HG03571 (cell line): ENCODE measurements around the gene ZNF367.

Source experiments
- ATAC-seq: cut with Tn5 transposase; IDR thresholded peaks from one replicate; pipeline ENCODE4 v1.9.1; 2021; ENCODE audit not compliant: unreplicated experiment

The ZNF367 gene

DNA sequence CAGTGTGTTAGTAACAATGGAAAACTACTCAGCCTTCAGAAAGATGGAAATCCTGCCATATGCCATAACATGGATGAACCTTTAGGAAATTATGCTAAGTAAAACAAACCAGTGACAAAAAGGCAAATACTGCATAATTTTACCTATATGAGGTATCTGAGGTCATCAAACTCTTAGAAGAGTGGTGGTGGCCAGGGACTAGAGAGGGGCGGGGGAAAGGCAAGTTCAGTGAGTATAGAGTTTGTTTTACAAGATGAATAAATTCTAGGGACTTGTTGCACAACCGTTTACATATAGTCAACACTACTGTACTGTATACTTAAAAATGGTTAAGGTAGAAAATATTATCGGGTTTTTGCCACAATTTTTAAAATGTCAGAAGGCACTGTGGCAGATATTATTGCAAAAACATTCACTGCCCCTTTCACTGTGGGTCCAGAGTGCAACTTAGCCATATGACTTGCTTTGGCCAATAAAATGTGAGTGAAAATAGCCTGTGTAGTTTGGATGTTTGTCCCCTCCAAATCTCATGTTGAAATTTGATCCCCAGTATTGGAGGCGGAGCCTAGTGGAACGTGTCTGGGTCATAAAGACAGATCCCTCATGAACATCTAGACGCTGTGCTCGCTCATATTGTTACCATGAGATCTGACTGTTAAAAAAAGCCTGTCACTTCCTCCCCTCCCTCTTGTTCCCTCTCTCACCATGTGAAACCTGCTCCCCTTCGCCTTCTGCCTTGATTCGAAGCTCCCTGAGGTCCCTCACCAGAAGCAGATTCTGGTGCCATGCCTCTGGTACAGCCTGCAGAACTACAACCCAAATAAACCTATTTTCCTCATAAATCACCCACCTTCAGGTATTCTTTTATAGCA, 9.5 kb downstream of the ZNF367 start:
- ATAC-seq, result no peak

DNA sequence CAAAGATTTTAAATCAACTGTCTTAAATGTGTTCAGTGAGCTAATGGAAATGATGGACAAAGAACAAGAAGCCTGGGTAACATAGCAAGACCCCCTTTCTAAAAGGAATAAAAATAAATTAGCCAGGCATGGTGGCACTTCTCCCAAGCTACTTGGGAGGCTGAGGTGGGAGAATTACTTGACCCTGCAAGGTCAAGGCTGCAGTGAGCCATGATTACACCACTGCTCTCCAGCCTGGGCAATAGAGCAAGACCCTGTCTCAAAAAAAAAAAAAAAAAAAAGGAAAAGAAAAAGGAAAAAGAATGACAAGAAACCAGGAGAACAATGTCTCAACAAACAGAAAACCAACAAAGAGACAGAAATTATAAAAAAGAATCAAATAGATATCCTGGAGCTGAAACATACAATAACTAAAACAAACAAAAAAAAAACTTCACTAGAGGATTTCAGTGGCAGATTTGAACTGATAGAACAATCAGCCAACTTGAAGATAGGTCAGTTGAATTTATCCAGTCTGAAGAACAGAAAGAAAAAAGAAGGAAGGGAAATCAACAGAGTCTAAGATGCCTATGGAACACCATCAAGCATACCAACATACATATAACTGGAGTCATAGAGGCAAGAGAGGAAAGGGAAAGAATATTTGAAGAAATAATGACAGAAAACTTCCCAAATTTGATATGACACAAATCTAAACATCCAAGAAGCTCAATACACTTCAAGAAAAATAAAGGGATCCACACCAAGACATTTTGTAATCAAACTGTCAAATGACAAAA, 17.8 kb downstream of the ZNF367 start:
- ATAC-seq, result no peak

GRCh38 chr9:96399325-96399633, 18.9 kb downstream of the ZNF367 start:
- ATAC-seq, result no peak

DNA sequence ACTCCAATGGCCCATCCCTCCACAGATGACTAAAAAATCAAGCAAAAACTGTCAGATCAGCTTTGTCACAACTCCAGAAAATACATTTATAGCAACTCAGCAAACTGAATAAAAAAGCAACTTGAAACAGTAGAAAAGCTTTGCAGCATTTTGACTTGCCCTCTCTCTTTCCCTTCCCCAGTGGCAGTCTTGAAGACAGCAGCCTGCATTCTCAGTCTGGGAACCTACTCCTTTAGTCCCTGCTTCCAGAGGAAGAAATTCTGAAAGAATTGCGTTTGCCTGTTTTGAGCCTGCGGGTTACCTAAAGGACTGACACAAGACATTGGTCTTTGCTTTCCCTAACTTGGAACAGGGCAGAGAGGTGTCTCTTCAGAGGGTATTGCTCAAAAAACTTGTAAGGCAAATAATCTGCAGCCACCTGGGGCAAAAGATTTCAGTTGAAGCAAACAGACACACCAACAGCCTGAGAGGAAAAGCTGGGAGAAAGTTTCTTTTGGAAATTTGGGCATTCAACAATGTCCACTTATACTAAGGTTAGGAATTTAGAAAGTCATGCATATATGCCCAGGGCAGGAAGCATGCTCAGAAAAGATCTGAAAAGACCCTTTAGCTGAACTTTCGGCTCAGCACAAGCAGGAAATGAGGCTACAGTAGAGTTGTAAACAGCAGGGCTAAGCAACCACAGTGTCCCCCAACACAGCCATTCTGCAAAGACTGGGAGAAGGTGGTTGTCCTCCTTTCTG, 19.4 kb downstream of the ZNF367 start:
- peak; percentile 57 for ATAC-seq

GRCh38 chr9:96395964-96396363, 22.2 kb downstream of the ZNF367 start:
- no peak for ATAC-seq

GRCh38 chr9:96394832-96395496, 23.2 kb downstream of the ZNF367 start:
- ATAC-seq, result no peak

- no peak for ATAC-seq
These were observed 25.9 kb downstream of the ZNF367 start for GRCh38 chr9:96392263-96392662.

DNA sequence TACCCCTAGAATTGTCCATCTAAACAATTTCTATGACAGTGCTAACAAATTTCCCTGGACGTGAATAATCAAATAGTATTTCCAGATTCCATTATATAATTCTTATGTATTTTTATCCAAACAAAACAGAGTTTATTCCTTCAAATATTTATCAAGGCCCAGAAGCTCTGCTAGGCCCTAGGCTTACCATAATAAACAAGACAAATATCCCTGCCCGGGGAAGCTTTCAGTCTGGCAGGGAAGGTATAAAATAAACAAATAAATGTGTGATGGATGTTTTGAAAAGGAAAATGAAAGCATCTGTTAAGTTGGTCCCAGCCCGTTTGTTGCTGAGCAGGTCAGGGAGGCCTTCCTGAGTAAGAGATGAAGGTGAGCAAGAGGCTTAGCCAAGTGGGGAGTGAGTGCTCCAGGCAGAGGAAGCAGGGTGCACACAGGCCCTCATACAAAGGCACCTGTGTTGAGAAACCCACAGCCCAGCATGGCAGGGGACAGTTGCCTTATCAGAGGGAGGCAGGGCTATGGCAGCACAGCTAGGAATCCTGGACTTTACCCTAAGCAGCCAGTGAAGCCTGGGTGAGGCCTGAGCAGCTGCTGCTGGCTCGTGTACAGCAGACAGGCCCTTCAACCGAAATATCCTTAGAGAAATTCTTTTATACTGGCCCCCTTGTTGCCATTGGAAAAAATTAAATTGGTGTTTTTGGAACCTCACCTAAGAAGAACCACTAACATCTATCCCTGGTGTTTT, 27.0 kb downstream of the ZNF367 start:
- ATAC-seq, result no peak

DNA sequence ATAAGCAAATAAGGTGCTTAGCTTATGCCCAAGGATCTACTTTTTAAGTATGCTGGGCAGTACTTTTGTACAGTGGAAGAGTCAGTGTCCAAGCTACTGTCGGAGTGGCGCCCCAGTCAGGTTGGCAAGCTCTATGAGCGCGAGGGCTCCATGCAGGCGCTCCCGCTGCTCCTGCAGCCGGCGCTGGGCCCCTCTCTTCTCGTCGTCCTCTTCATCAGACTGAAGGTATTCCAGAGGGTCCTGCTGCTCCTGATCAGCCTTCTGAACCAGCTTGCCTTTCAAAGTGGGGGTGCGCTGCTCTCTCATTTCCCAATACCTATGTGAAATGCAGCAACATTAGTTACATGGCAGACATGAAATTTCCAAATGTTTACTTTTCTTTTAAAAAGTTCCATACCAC, 30.0 kb downstream of the ZNF367 start:
- no peak for ATAC-seq

DNA sequence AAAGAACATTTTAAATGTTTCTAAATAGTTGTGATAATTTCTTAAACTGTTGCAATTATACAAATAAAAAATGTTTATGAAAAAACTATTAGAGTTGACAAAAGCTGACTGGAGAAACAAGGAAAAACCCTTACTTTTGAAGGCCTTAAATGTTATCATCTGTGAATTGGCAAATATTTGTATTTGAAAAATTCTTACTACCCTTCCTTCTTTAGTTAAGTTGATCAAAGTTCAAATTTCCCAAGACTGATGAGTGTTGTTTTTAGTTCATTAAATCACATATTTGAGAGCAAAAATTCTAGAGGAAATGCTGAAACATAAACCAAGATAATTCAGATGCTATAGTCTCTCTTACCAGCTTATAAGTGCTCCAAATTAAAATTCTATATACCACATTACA, 32.0 kb downstream of the ZNF367 start:
- no peak for ATAC-seq

DNA sequence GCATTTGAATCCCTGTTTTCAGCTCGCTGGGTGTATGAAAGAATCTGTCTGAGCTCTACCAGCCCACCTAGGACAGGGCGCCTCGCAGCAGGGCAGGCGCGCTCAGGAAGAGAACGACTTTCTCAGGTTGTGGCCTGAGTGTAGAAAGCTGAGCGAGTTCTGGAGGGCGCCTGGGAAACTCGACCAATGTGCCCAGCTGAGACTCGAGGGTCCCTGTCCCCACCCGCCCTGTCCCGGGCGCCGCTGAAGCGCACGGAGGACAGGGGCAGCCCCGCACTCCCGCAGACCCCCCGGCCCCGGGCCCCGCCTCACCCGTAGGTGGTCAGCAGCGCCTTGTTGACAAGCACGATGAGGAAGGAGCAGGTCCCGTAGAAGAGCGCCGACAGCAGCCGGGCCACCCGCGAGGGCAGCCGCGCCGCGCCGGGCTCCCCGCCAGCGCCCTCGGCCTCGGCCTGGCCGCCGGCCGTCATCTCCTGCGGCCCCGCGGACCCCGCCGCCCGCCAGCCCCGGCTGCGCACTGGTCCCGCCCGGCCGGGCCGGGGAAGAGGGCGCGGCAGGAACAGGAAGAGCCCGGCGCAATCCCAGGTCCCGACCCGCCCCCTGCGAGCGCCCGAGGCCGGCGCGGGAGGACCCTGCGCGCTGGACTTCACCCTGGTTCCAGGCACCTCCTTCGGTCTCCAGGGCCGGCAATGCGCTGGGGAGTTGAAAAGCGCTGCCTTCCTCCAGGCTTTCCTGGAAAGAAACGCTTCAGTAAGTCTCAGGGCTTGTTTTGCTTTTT, 34.8 kb downstream of the ZNF367 start, which contains the start of gene SLC35D2:
Gene SLC35D2, minus strand, starts transcription at position 547 of the 778 bp plus-strand sequence. Its CDS starts 77 bp downstream, at position 470.
- ATAC-seq, result no peak

DNA sequence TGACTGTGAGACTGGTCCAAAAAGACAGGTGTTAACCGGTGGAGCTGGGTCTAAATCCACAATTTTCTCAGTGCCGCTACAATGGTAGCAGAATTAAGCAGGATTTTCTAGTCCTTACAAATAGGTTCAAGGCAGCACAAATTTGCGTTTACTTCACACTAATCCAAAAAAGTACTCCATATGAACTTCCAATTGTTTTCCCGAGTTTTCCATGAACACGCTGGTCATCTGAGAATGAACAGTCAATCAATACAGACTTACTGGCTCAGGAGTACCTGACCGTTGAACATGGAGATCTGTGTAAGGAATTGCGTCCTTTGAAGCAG, 35.4 kb downstream of the ZNF367 start:
- no peak for ATAC-seq

GRCh38 chr9:96382175-96382574, 36.0 kb downstream of the ZNF367 start:
- no peak for ATAC-seq

- no peak for ATAC-seq
These were observed 36.5 kb downstream of the ZNF367 start for GRCh38 chr9:96381696-96382095.

DNA sequence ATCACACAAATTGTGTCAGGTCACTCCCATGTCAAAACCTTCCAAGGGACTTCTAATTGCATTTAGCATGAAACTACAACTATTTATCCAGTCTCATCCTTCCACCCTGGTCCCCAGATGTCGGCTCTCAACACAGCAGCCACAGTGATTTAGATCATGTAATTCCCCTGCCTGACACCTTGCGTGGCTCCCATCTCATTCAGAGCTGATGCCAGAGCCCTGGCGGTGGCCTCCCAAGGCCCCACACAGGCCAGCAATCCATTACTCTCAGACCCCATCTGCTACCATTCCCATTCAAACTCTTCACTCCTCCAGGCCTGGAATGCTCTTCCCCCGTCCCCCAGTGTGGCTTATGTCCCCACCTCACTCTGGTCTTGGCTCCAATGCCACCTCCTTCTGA, 37.0 kb downstream of the ZNF367 start:
- ATAC-seq, result no peak

- no peak for ATAC-seq
These were observed 38.7 kb downstream of the ZNF367 start for GRCh38 chr9:96379461-96379860.

- no peak for ATAC-seq
These were observed 40.0 kb downstream of the ZNF367 start for GRCh38 chr9:96378187-96378586.

GRCh38 chr9:96376891-96377874, 41.0 kb downstream of the ZNF367 start:
- ATAC-seq, result no peak
